Measurements from ENCODE around the gene PRR3.
A peak's percentile ranks its signal among the peaks of the same experiment; 100 is the strongest.

PRR3 gene

GRCh38 chr6:30515106-30515505 is 42.0 kb upstream of the PRR3 start:
- no peak for TF ChIP-seq CTCF (IDR thresholded peaks at IDR 0.05)

- no peak for TF ChIP-seq CTCF (IDR thresholded peaks at IDR 0.05)
Observed at GRCh38 chr6:30515944-30516753, 40.9 kb upstream of the PRR3 start.

- no peak for TF ChIP-seq CTCF (IDR thresholded peaks at IDR 0.05)
Observed at GRCh38 chr6:30520522-30520921, 36.6 kb upstream of the PRR3 start.

GRCh38 chr6:30530014-30530413 is 27.1 kb upstream of the PRR3 start:
- no peak for TF ChIP-seq CTCF (IDR thresholded peaks at IDR 0.05)

GRCh38 chr6:30533460-30534294 is 23.4 kb upstream of the PRR3 start:
- no peak for TF ChIP-seq CTCF (IDR thresholded peaks at IDR 0.05)

- TF ChIP-seq CTCF (IDR thresholded peaks at IDR 0.05): no peak
Observed at GRCh38 chr6:30537931-30538330, 19.2 kb upstream of the PRR3 start.

GRCh38 chr6:30541515-30542403 is 15.3 kb upstream of the PRR3 start:
- peak; percentile 96 for TF ChIP-seq CTCF (IDR thresholded peaks at IDR 0.05)

Data from LNCAP (cell line).